ENCODE data around the gene TDRD12.

- TF ChIP-seq CTCF (IDR thresholded peaks at IDR 0.05; ENCODE audit: low read depth, low read length) (no peak), EZH2phosphoT487 (IDR thresholded peaks at IDR 0.05; ENCODE audit: low read depth) (no peak)
Observed at GRCh38 chr19:32816555-32817099, 97.1 kb downstream of the TDRD12 start.
